ENCODE data around the gene ALDH1B1.

DNA sequence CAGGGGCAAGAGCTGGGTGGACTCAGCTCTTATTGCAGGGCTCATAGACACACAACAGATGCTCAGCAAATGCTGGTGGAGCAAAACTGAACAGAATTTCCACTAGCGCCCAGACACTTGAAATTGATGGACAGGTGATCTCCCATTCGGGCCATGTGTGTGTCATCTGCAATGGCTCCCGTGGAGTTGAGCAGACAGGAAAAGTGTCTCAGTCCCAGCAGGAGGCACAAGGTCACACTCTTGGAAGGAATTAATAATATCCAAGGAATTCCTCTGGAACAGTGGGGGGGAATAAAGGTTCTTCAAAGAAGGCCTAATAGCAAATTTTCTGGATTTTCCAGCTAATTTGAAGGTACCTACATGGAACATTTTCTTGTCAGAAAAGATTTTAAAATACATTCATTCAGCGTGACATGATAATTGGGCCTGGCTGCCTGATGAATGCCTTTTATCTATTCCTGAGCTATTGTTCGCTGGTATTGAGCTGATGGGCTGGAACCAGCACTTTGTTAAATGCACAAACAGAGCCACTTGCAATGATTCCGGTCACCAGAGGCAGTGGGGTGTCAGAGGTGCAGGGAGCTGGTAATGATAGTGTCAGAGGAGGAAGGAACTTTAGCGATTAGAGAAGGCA lies 31.5 kb upstream of the ALDH1B1 start:
- no peak for TF ChIP-seq EZH2phosphoT487 (IDR thresholded peaks at IDR 0.05; ENCODE audit: insufficient read depth, low read depth)
- TF ChIP-seq EZH2 (IDR thresholded peaks at IDR 0.05; ENCODE audit: insufficient read depth, poor library complexity, severe bottlenecking), result no peak
